KOPT-K1 (cell line): ENCODE data around the gene SH3D21.

Experiments used
- H3K27ac ChIP-seq: fragments of 200-600 bp; sonication (generic); 2 replicates; pipeline ENCODE4 v1.5.1; 2016; ENCODE audit warnings: antibody characterized with exemption, mild to moderate bottlenecking, low read depth, low read length; ENCODE audit not compliant: poor library complexity, severe bottlenecking
- H3K36me3 ChIP-seq: fragments of 200-600 bp; sonication (generic); 2 replicates; pipeline ENCODE4 v1.5.1; 2017; ENCODE audit warnings: antibody characterized with exemption, mild to moderate bottlenecking, low read length, moderate library complexity; ENCODE audit not compliant: insufficient read depth
- H3K9me3 ChIP-seq: fragments of 200-600 bp; sonication (generic); 2 replicates; pipeline ENCODE4 v1.5.1; 2017; ENCODE audit warnings: antibody characterized with exemption, low read length, mild to moderate bottlenecking; ENCODE audit not compliant: insufficient read depth, poor library complexity, severe bottlenecking

SH3D21 gene

DNA sequence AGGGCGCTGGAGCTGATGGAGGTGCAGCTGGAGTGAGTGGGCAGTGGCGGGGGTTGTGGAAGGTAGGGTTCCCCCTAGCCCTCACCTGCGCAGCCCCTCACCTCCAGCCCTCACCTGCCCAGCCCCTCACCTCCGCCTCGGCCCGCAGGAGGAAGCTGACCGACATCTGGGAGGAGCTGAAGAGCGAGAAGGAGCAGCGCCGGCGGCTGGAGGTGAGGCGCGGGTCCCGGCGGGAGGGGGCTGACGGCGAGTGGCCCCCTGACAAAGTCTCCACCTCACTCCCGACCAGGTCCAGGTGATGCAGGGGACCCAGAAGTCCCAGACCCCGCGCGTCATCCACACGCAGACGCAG lies 14.6 kb downstream of the SH3D21 start:
- no peaks in the 10 kb centered on the region for H3K36me3 ChIP-seq
- no peak overlapping the region for H3K27ac ChIP-seq
- no peaks in the 10 kb centered on the region for H3K9me3 ChIP-seq

DNA sequence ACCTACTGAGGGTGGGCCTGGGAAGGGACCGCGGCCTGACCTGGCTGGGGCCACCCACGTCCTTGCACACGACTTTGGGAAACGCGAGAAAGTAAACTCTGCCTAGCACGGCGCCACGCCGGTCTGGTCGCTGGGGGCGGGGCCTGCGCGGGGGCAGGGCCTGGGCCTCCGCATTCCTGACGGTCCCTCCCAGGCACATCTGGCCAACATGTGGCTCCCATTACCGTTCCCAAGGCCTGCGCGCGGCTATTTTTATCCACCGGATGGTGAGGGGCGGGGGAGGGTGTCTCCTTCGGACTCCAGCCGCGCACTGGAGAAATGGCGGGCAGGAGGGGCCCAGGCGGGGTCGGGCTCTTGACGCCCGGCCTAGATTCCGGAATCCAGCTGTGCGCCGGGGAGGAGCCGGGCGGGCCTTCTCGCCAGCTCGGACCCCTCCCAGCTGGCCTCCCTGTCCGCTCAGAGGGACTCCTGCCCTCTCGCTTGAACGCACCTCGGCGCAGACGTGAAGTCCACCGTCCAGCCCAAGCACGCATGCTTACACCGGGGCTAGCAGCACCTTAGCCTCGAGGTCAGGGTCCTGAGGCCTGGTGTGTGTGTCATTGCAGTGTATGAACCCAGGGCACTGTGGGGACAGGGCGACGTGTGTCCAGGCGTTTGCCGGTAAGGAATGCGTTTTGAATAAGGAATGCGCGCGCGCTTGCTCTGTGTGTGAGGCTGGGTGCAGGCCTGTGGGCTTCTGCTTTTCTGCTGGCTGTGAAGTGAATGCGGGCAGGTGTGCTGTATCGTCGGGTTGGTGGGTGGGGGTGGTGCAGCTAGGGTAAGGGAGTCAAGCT lies 15.2 kb downstream of the SH3D21 start:
- Histone ChIP-seq H3K27ac (no peak overlapping the region), H3K9me3 (no peaks in the 10 kb centered on the region), H3K36me3 (no peaks in the 10 kb centered on the region)

DNA sequence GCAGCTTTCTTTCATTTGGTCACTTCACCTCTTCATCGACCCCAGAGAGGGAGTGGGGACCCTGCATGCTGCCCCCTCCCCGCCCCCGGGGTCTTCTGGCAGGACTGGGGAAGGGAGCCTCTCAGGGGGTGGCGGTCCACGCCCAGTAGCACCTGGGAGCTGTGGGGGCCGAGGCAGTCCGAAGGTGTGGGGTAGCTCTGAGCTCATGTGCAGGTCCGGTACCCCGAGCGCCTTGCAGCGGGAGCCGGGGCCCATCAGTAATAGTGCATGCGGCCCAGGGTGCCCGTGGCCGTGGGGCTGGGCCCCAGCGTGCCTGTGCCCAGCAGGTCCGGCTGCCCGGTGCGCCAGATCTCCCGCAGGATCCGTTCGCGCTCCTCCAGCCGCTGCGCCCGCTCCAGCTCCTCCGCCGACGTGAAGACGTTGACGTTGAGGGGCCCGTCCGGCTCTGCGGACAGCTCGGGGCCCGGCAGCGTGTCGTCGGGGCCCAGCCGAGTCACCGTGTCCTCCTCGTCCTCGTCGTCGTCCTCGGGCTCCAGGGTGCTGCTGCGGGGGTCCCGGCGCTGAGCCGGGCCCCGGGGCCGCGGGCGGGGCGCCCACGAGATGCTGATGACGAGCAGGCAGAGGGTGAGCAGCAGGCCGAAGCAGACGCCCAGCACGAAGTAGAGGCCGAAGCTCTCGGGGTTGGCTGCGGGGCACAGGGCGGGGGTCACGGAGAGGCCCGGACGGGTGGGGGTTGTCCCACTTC lies 16.0 kb downstream of the SH3D21 start:
- no peaks in the 10 kb centered on the region for H3K36me3 ChIP-seq
- H3K27ac ChIP-seq: no peak overlapping the region
- no peaks in the 10 kb centered on the region for H3K9me3 ChIP-seq

DNA sequence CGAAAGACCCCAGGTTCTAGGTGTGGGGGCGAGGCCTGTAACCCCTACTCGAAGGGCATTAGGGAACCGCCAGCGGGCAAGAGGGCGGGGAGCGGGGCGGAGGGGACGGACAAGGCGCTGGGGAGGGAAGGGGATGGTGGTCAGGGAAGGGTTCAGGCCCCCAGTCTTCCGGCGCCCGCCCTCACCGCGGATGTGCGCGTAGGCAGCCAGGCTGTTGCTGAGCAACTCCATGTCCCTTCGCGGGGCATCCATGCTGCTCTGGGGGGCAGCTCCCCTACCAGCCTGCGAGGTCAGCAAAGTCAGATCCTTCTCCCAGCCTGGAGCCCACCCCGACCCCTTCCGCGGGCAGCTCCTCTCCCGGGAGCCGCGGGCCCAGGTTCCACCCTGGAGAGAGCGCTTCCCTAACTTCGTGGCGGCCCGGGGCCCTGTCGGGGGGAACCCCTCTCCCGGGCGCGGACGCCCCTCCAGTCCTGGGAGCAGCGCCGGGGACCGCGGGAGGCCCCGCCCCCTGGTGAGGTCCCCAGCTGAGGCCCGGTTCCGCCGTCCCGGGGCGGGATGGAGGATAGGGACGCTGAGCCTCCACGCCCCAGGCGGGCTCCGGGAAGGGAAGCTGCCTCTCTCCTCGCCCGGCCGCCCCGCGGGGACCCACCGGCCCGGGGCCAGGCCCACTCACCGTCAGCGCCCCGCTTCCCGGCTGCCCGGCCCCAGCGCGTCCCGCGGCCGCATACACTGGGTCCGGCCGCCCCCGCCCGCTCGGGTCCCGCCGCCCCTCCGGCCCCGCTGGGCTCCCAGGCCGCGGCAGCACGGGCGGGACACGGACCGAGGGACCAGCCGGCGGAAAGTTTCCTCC lies 16.8 kb downstream of the SH3D21 start:
- no peak overlapping the region for H3K27ac ChIP-seq
- H3K9me3 ChIP-seq: no peaks in the 10 kb centered on the region
- H3K36me3 ChIP-seq: no peaks in the 10 kb centered on the region

DNA sequence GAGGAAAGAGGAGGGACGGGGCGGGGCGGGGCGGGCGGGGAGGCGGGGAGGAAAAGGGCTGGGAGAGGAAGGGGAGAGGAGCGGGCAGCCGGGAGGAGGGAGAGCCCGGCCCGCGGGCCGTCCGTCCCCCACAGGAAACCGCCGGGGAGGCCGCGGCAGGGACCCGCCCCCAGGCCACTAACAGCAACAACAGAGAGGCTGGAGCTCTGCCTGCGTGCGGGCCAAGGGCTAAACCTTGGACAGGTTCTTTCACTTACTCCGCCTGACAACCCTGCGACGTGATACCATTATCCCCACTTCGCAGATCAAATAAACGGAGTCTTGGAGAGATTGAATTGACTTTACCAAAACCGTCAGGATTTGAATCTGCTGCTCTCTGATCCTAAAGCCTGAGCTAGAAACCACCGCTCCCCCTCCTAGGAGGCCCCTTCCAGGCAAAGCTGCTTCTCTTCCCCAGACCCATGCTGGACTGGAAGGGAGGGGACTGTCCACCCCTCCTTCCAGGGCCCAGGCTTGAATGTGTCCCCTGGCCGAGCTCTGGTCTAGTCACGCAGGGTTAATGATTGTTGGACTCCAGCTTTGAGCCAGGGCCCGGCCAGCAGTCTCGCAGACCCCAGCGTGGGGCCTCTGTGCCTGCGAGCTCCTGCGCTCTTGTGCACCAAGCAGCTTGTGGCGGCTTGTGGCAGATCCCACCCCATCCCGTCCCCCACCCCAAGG lies 17.6 kb downstream of the SH3D21 start, which contains the start of gene EVA1B:
Gene EVA1B (minus strand): TSS at position 10 of the 717 bp plus-strand sequence. CDS start 608 bp downstream, outside the sequence.
- no peaks in the 10 kb centered on the region for H3K9me3 ChIP-seq
- peak within 1 kb of the TSS; percentile 1 for H3K27ac ChIP-seq
- H3K36me3 ChIP-seq: no peaks in the 10 kb centered on the region

DNA sequence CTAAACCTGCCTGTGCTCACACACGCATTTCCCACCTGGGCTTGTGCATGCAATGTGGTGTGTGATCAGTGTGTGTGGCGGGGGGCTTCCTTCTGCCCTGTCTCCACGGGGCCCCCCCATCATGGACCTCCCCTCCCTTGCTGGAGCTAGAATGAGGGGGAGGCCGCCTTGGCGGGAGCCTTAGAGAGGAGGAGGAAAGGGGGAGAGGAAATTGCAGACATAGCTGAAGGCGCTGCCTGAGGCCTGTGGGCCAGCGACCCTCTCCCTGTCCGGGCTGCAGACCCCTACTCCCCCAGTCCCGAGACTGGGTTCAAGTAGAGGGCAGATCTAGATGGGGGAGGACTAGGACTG lies 18.2 kb downstream of the SH3D21 start:
- Histone ChIP-seq H3K9me3 (no peaks in the 10 kb centered on the region), H3K27ac (peak overlapping the region; percentile 1), H3K36me3 (no peaks in the 10 kb centered on the region)

DNA sequence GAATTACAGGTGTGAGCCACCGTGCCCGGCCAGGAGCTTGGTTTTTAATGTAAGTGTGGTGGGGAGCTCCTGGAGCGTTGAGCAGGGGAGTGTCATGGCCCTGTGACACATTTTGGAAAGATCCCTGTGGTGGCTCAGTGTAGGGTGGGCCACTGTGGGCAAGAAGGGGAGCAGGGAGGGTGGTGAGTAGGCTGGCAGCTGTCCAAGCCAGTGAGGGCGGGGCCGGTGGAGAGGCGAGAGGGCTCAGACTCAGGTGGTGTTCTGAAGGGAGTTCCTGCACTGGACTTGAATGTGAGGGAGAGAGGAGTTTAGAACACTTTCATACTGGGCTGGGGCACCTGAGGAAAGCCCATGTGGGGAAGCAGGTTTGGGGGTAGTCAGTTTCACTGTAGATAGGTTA lies 20.3 kb downstream of the SH3D21 start:
- Histone ChIP-seq H3K9me3 (no peaks in the 10 kb centered on the region), H3K36me3 (no peaks in the 10 kb centered on the region), H3K27ac (no peak overlapping the region)

DNA sequence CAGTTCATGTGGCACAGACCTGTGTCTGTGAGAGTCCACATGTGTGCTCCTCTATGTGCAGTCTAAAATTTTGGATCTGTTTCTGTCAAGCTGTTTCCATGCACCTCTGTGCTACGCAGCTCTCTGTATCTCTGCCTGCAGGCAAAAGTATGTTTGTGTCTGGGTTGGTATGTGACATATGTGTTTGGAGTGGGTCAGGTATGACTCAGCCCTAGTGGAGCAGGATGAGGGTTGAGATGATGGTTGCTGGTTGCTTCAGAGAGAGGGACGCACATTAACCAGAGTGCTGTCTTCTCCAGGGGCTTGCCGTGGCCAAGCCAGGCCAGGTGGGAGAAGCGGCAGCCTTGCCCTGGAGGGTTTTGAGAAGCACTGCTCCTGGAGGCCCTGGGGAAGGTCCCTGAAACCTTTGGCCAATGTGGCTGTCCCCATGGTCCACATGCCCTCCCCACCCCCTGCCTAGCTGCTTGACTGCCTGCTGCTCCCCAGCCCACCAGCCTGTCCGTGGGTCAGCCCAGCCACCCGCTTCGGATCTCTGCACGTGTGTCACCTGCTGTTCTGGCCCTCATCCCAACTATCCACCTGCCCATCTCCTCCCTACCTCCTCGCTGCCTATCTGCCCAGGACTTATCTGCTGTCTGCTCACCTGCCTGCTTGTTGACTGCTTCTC lies 21.4 kb downstream of the SH3D21 start:
- Histone ChIP-seq H3K9me3 (no peaks in the 10 kb centered on the region), H3K36me3 (no peaks in the 10 kb centered on the region)

DNA sequence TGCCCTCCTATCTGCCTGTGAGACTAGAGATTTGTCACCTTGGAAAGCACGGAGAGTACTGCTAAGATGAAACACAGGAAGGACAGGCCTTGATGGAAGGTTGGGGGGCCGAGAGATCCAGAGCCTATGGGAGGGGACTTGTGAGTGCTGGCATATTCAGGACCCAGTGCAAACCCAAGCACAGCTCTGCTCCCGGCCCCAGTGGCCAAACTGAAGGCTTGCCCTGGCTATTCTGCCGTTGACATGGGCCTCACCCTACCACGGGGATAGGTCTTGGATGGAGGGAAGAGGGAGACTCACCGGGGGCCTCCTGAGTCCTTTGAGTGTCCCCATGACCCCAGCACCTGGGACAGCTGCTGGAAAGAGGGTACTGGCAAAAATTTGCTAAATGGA lies 21.9 kb downstream of the SH3D21 start:
- Histone ChIP-seq H3K27ac (no peak overlapping the region), H3K36me3 (no peaks in the 10 kb centered on the region), H3K9me3 (no peaks in the 10 kb centered on the region)

More for the DNA sequence above, 21.4 kb downstream of the SH3D21 start:
- H3K27ac ChIP-seq: no peak overlapping the region

DNA sequence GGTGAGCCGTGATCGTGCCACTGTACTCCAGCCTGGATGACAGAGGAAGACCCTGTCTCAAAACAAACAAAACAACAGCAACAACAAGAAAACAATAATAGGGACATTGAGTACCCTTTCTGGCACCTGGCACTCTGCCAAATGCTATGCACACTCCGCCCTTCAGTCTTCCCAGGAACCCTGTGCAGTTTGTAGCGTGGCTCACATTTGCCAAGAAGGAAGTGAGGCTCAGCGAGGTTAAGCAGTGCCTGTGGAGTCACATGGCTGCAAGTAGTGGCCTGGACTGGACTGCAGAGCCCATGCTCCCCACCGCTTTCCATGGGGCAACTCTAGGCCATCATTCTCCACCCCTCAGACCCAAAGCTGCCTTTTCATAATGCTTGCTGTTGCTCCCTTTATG lies 22.5 kb downstream of the SH3D21 start:
- Histone ChIP-seq H3K9me3 (no peaks in the 10 kb centered on the region), H3K36me3 (no peaks in the 10 kb centered on the region), H3K27ac (no peak overlapping the region)

DNA sequence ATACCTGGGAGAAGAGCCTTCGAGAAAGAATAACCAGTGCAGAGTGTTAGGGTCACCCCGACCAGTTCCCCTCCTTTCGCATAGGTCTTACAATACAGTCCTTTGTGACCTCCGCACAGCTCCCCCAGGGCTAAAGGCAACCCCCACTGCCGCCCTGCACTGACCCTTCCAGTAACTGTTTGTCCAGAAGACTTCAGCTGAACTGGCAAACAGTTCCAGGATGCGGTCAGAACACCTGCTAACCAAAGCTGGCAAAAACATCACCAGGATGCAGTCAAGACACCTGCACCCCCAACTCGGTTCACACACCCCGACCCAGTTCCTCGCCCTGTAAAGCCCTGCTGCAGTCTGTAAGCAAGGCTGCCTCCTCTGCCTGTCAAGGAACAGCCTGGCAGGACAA lies 23.6 kb downstream of the SH3D21 start:
- Histone ChIP-seq H3K36me3 (no peaks in the 10 kb centered on the region), H3K9me3 (no peaks in the 10 kb centered on the region), H3K27ac (no peak overlapping the region)

DNA sequence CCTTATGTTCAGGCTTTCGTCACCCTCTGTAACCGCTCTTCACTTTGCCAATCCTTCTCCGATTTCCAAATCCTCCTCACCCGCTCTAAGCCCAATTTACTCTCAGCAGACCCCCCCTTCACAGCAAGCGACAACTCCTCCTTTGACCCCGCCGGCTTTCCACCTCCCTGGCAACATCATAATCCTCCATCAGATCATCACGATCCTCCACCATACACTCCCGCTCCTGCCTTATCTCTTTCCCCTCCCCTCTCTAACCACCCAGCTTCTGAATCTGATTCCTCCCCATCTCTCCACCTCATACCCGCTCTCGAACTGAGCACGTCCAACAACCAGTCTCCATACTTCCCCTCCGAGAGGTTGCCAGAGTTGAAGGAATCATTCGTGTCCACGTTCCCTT lies 24.8 kb downstream of the SH3D21 start:
- no peaks in the 10 kb centered on the region for H3K36me3 ChIP-seq
- no peaks in the 10 kb centered on the region for H3K9me3 ChIP-seq
- H3K27ac ChIP-seq: no peak overlapping the region

DNA sequence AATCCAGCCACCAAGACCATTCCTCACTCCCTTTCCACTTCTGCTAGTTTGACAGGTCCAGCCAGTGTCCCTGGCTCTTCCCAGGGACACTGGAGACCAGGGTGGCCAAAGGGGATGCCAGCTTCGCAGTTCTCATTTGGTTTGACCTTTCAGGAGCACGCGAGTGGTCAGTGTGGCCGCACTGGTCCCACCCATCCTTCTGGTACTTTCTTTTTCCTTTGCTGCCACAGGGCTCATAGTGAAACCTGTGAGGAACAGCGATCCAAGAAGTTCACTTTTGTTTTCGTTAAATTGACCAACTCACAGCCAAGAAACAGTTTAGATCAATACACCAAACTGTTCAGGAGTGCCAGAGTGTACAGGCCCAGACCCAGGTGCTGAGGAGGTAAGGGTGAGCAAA lies 31.7 kb downstream of the SH3D21 start:
- peaks cover under 1% of the 10 kb centered on the region; the same call in 1 of the 2 replicates for H3K36me3 ChIP-seq
- no peak overlapping the region for H3K27ac ChIP-seq
- no peaks in the 10 kb centered on the region for H3K9me3 ChIP-seq

DNA sequence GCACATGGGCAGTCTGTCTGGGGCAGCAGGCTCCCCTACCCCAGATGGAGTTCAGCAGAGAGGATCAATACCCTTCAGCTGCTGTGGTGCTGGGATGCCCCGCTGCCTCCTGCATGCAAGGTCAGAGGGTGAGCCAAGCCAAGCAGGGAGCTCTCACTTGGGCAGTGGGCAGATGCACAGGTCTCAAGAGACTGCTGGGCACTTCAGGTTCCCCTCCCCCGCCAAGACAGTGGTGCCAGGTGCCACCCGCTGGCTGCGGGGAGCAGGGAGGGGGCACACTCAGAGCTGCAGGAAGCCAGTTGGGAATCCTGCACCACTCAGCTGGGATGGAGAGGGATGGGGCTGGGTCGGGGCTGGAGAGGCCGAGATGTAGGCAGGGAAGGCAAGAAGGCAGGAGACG lies 33.0 kb downstream of the SH3D21 start:
- Histone ChIP-seq H3K27ac (no peak overlapping the region), H3K36me3 (peaks cover 12% of the 10 kb centered on the region; the same call in 1 of the 2 replicates), H3K9me3 (no peaks in the 10 kb centered on the region)
